G401.6 (cell line): ENCODE results near the gene PSMB11.
A peak's percentile ranks its signal among the peaks of the same experiment; 100 is the strongest.

Experiments
- FAIRE-seq: peaks from 2 replicates; lab custom pipeline; 2012; peaks lifted over from hg19 to GRCh38; lab: Jason Lieb, UNC

Gene PSMB11

GRCh38 chr14:23058654-23059504, 16.9 kb downstream of the PSMB11 start:
- no peak for FAIRE-seq

- FAIRE-seq, result no peak
These were observed 18.7 kb downstream of the PSMB11 start for GRCh38 chr14:23060536-23061260.

GRCh38 chr14:23062002-23062401, 20.0 kb downstream of the PSMB11 start:
- FAIRE-seq, result no peak

GRCh38 chr14:23063601-23064000, 21.6 kb downstream of the PSMB11 start:
- no peak for FAIRE-seq

- no peak for FAIRE-seq
These were observed 24.4 kb downstream of the PSMB11 start for GRCh38 chr14:23066368-23066767.

GRCh38 chr14:23066855-23067744, 25.1 kb downstream of the PSMB11 start:
- no peak for FAIRE-seq

GRCh38 chr14:23067847-23068788, 26.1 kb downstream of the PSMB11 start:
- FAIRE-seq, result no peak

GRCh38 chr14:23068789-23069412, 26.9 kb downstream of the PSMB11 start:
- peak; percentile 91 for FAIRE-seq

GRCh38 chr14:23069413-23069806, 27.4 kb downstream of the PSMB11 start:
- no peak for FAIRE-seq

- no peak for FAIRE-seq
These were observed 28.5 kb downstream of the PSMB11 start for GRCh38 chr14:23070262-23071129.

- peak; percentile 84 for FAIRE-seq
These were observed 29.4 kb downstream of the PSMB11 start for GRCh38 chr14:23071244-23071920.

GRCh38 chr14:23071921-23072539, 30.0 kb downstream of the PSMB11 start:
- FAIRE-seq, result no peak

GRCh38 chr14:23074906-23075305, 32.9 kb downstream of the PSMB11 start:
- no peak for FAIRE-seq

- peak; percentile 86 for FAIRE-seq
These were observed 34.9 kb downstream of the PSMB11 start for GRCh38 chr14:23076785-23077408.

- FAIRE-seq, result no peak
These were observed 36.0 kb downstream of the PSMB11 start for GRCh38 chr14:23077962-23078361.

GRCh38 chr14:23078692-23079116, 36.7 kb downstream of the PSMB11 start:
- FAIRE-seq, result peak; percentile 82

- FAIRE-seq, result no peak
These were observed 37.7 kb downstream of the PSMB11 start for GRCh38 chr14:23079716-23080115.

- FAIRE-seq, result no peak
These were observed 38.5 kb downstream of the PSMB11 start for GRCh38 chr14:23080474-23080873.
